Muscle of arm (tissue), 14 donors: ENCODE data around the gene TRAF3IP3. TPM values are rescaled to one million over a fixed set of nuclear protein-coding genes. Genes with fewer than 3 reads are reported as not detected.

Experiments used
- DNase-seq: peaks from one replicate; pipeline ENCODE4 v3.0.0-alpha.2; 2013
- long read RNA-seq, 11 donors: transcript quantifications; one replicate each; lab custom pipeline, GENCODE V29; 2026
- polyA plus RNA-seq, 12 donors: library from polyadenylated mRNA; unstranded; fragments of 120-200 nt; gene quantifications; one replicate each; pipeline ENCODE4 v1.2.1, GENCODE V29; 2013; ENCODE audit not compliant: insufficient read length in 12 of 12

Gene TRAF3IP3
- polyA plus RNA-seq: 10 to 100 TPM in 2 of 12 donors, 1 to 10 TPM in 9, not detected in 1; 1.4 to 28.0 (median 3.3) TPM
- long read RNA-seq, donor 1, partial matches to known transcripts: 0 of 2 reads
- long read RNA-seq, donor 1, other reads (novel, unspliced or antisense): 0 of 2 reads
- long read RNA-seq, donor 2: 0 reads
- long read RNA-seq, donor 3, partial matches to known transcripts: 0 of 1 reads
- long read RNA-seq, donor 3, other reads (novel, unspliced or antisense): 0 of 1 reads
- long read RNA-seq, donor 4: 0 reads
- long read RNA-seq, donor 5, partial matches to known transcripts: 17 of 17 reads
- long read RNA-seq, donor 5, other reads (novel, unspliced or antisense): 0 of 17 reads
- long read RNA-seq, donor 6: 0 reads
- long read RNA-seq, donor 7: 0 reads
- long read RNA-seq, donor 8, partial matches to known transcripts: 12 of 12 reads
- long read RNA-seq, donor 8, other reads (novel, unspliced or antisense): 0 of 12 reads
- long read RNA-seq, donor 9, partial matches to known transcripts: 7 of 7 reads
- long read RNA-seq, donor 9, other reads (novel, unspliced or antisense): 0 of 7 reads
- long read RNA-seq, donor 10, partial matches to known transcripts: 7 of 7 reads
- long read RNA-seq, donor 10, other reads (novel, unspliced or antisense): 0 of 7 reads
- long read RNA-seq, donor 11, partial matches to known transcripts: 0 of 1 reads
- long read RNA-seq, donor 11, other reads (novel, unspliced or antisense): 0 of 1 reads

GRCh38 chr1:209755926-209756614 lies at the start of gene TRAF3IP3:
TSS of gene TRAF3IP3 (plus strand) at chr1:209756053. CDS start at chr1:209760040, 3,987 bp downstream.
- no peak for DNase-seq

GRCh38 chr1:209706622-209707021 lies 49.2 kb upstream of the TRAF3IP3 start:
- DNase-seq: no peak

DNA sequence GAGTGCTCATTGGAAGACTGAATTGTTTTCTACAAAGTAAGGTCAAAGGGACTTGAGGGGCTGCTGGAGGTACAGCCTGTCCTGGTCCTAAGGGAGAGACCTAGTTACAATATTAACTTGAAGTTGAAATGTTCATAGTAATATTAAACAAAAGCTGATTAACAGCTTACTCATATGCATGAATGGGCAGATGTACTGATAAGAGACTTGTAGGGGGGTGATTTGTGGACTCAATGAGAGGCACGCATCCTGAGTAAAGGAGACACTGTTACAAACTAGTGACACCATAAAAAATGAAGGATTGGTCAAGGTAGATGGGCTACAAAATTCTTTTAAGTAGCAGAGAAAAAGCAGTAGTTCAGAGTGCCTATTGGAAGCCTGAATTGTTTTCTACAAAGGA lies 48.5 kb upstream of the TRAF3IP3 start:
- no peak for DNase-seq

DNA sequence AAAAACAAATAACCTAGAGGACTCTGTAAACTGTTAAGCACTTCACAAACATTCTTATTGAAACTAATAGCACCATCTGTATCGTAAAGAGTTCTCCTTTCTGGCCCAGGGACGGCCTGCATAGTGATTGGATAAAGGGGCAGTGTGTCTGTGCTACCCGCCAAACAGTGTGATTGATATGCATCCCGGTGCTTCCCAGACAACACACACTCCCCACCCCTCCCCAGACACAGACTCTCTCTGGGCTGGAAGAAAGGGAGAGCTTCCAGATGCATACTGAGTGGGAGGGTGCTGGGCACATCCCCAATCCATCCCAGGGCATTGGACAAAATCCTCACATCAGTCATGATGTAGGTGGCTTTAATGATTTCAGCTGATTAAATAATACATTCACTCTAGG lies 47.6 kb upstream of the TRAF3IP3 start:
- no peak for DNase-seq

DNA sequence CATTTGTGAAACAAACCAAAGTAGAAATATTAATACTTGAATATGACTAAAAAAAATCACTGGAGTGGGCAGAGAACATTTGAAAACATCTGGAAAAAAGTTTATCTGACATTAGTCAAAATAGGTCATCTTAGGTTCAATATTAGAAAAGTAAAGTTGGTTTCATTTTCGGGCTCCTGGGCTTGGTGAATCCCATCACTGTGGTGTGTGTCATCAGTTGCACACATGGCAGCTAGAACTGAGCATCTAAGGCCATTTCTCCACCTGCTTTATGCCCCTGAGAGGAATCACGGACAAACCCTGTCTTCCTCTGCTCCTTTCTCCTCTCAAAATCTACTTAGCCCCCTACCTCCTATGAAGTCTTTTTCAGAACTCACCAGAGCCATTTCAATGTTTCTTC lies 45.8 kb upstream of the TRAF3IP3 start:
- no peak for DNase-seq

GRCh38 chr1:209710847-209711246 lies 45.0 kb upstream of the TRAF3IP3 start:
- no peak for DNase-seq

DNA sequence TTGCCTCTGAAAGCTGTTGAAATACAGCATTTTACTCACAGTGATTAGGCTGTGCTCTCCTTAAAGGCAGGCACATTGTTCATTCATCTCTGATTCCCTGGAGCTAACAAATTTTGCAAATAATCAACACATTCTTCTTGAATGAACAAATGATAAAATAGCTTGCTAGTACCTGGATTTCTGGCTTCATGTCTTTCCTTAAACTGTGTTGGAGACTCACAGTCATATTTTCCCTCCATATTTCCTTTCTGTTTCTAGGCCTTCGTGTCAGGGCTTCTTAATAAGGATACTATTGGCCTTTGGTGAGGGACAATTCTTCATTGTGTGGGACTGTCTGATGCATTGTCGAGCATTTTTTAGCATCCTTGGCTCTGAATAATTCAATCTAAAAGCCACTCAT lies 41.5 kb upstream of the TRAF3IP3 start:
- DNase-seq: no peak

- no peak for DNase-seq
Observed at GRCh38 chr1:209715314-209715713, 40.5 kb upstream of the TRAF3IP3 start.

- DNase-seq: no peak
Observed at GRCh38 chr1:209717818-209718217, 38.0 kb upstream of the TRAF3IP3 start.

- DNase-seq: no peak
Observed at GRCh38 chr1:209720326-209720725, 35.5 kb upstream of the TRAF3IP3 start.

- no peak for DNase-seq
Observed at GRCh38 chr1:209720826-209721225, 35.0 kb upstream of the TRAF3IP3 start.

- DNase-seq: no peak
Observed at GRCh38 chr1:209721323-209721722, 34.5 kb upstream of the TRAF3IP3 start.

- no peak for DNase-seq
Observed at GRCh38 chr1:209723265-209723664, 32.6 kb upstream of the TRAF3IP3 start.

GRCh38 chr1:209723756-209724693 lies 31.8 kb upstream of the TRAF3IP3 start:
- no peak for DNase-seq

DNA sequence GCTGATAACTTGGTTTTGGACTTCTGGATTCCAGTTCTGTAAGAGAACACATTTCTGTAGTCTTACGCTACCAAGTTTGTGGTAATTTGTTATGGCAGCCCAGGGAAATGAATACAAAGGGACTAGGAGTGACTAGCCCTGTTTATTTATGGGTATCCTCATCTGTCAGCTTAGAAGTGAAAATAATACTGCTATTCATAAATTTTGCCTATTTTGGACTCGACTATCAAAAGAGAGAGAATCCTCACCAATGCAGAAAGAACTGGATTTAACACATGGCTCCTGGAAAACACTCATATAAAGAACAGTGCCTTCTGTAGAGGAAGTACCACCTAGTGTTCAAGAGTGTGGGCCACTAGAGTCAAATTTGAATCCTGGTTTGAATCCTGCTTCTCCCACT lies 28.6 kb upstream of the TRAF3IP3 start:
- DNase-seq: no peak

GRCh38 chr1:209727785-209728184 lies 28.1 kb upstream of the TRAF3IP3 start:
- no peak for DNase-seq

GRCh38 chr1:209728466-209728865 lies 27.4 kb upstream of the TRAF3IP3 start:
- peak; percentile 31 for DNase-seq

DNA sequence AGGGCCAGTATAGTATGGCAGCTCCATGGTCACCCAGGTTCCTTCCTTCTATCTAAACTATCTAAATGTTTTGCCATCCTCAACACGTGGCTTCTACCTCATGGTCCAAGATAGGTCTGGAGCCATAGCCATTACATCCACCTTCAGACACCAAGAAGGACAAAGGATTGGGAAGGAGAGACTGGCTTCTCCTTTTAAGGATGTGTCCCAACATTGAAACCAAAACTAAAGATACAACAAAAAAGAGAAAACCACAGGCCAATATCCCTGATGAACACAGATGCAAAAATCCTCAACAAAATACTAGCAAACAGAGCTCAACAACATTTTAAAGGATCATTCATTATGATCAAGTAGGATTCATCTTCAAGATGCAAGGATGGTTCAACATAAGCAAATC lies 26.4 kb upstream of the TRAF3IP3 start:
- DNase-seq: no peak

GRCh38 chr1:209732725-209733124 lies 23.1 kb upstream of the TRAF3IP3 start:
- no peak for DNase-seq

DNA sequence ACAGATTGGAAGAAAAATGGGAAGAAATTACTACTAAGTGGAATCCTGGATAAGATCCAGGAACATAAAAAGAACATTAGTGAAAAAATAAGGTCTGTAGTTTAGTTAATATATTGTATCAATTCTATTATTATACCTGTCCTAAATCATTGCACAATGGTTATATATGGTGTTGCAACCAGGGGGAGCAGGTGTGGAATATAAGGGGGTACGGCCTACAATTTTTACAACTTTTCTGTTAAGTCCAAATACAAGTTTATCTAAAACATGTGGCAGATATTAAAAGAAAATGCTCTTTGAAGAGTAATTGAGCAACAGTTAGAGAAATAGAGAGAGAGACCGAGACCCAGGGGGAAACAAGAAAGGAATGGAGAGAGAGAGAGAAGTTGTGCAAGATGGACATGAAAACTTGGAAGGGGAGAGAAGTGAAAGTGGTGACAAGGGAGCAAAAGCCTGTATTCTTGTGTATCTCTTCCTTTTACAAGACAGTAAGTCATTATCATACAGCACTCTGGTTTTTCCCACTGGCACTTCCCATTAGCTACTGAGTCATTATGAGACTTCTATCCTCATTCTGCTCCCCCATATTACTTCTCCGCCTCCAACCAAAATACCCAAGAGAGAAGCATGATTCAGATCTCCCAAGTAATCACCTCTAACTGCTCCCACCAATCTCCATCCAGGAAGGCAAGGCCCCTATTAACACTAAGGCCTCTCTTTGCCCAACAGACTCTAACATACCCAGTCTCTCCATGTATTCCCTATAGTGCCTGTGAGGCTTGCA lies 22.3 kb upstream of the TRAF3IP3 start:
- no peak for DNase-seq
